ENCODE measurements around the gene COA1.

DNA sequence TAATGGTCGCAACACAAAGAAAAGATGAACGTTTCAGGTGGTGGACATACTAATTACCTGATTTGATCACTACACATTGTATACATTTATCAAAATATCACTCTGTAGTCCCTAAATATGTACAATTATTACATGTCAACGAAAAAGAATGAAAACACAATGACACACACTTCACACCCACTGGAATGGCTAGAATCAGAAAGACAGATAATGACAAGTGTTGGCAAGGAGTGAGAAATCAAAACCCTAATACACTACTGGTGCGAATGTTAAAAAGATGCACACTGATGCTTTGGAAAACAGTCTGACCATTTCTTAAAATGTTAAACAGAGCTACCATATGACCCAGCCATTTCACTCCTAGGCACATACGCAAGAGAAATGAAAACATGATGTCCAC, 2.3 kb downstream of the COA1 start:
- no peak for TF ChIP-seq POLR2AphosphoS5 (IDR thresholded peaks at IDR 0.05)
- TF ChIP-seq, protein P1, sequence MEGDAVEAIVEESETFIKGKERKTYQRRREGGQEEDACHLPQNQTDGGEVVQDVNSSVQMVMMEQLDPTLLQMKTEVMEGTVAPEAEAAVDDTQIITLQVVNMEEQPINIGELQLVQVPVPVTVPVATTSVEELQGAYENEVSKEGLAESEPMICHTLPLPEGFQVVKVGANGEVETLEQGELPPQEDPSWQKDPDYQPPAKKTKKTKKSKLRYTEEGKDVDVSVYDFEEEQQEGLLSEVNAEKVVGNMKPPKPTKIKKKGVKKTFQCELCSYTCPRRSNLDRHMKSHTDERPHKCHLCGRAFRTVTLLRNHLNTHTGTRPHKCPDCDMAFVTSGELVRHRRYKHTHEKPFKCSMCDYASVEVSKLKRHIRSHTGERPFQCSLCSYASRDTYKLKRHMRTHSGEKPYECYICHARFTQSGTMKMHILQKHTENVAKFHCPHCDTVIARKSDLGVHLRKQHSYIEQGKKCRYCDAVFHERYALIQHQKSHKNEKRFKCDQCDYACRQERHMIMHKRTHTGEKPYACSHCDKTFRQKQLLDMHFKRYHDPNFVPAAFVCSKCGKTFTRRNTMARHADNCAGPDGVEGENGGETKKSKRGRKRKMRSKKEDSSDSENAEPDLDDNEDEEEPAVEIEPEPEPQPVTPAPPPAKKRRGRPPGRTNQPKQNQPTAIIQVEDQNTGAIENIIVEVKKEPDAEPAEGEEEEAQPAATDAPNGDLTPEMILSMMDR (IDR thresholded peaks at IDR 0.05), result no peak

Data from prostate gland (tissue), 2 donors.